GM23338 (cell line): Measurements from ENCODE around the gene SNX2. TPM values are rescaled to one million over a fixed set of nuclear protein-coding genes. Genes with fewer than 3 reads are reported as not detected.

Source experiments
- ATAC-seq: fragments of 200-7000 bp; cut with Tn5 transposase; 3 replicates; pipeline ENCODE4 v1.9.1; 2020
- DNase-seq: peaks from one replicate; pipeline ENCODE4 v3.0.0-alpha.2; 2015; ENCODE audit warnings: low spot score
- H2AFZ ChIP-seq: fragments of 200-600 bp; sonication (generic); 2 replicates; pipeline ENCODE4 v1.8.0; 2016; ENCODE audit warnings: antibody characterized with exemption, mild to moderate bottlenecking, moderate library complexity
- H3F3A ChIP-seq: fragments of 200-600 bp; sonication (generic); replicated peaks from 2 replicates; pipeline ENCODE4 v1.8.0; 2017; ENCODE audit warnings: antibody characterized with exemption, mixed run types, low read depth
- H3K27ac ChIP-seq: fragments of 200-600 bp; sonication (generic); 2 replicates; pipeline ENCODE4 v1.6.1; 2016; ENCODE audit warnings: low read depth
- H3K27me3 ChIP-seq: fragments of 200-600 bp; sonication (generic); 2 replicates; pipeline ENCODE4 v1.8.0; 2016; ENCODE audit warnings: mild to moderate bottlenecking, mixed run types, moderate library complexity; ENCODE audit not compliant: insufficient read depth
- H3K36me3 ChIP-seq: fragments of 200-600 bp; sonication (generic); 2 replicates; pipeline ENCODE4 v1.8.0; 2016; ENCODE audit warnings: mild to moderate bottlenecking; ENCODE audit not compliant: insufficient read depth
- H3K4me1 ChIP-seq: fragments of 200-600 bp; sonication (generic); 2 replicates; pipeline ENCODE4 v1.8.0; 2016; ENCODE audit warnings: mild to moderate bottlenecking, moderate library complexity; ENCODE audit not compliant: insufficient read depth
- H3K4me2 ChIP-seq: fragments of 200-600 bp; sonication (generic); 2 replicates; pipeline ENCODE4 v1.7.1; 2017; ENCODE audit warnings: mixed run types
- H3K4me3 ChIP-seq: fragments of 200-600 bp; sonication (generic); 2 replicates; pipeline ENCODE4 v1.6.1; 2016; ENCODE audit warnings: mixed run types
- H3K79me2 ChIP-seq: fragments of 200-600 bp; sonication (generic); replicated peaks from 2 replicates; pipeline ENCODE4 v1.8.0; 2017; ENCODE audit warnings: mild to moderate bottlenecking; ENCODE audit not compliant: insufficient read depth
- H3K9me2 ChIP-seq: fragments of 200-600 bp; sonication (generic); 2 replicates; pipeline ENCODE4 v1.8.0; 2017; ENCODE audit not compliant: insufficient read depth
- H4K20me1 ChIP-seq: fragments of 200-600 bp; sonication (generic); replicated peaks from 2 replicates; pipeline ENCODE4 v1.8.0; 2017; ENCODE audit warnings: mild to moderate bottlenecking; ENCODE audit not compliant: insufficient read depth
- H3K27ac Mint-ChIP-seq: 2 replicates; pipeline ENCODE4 v1.8.0; 2020; ENCODE audit warnings: inconsistent platforms, mild to moderate bottlenecking, moderate library complexity, mixed read lengths
- H3K27me3 Mint-ChIP-seq: 3 replicates; pipeline ENCODE4 v1.8.0; 2022; ENCODE audit warnings: low read depth, mild to moderate bottlenecking, moderate library complexity, mixed read lengths, inconsistent platforms; ENCODE audit not compliant: insufficient read depth, poor library complexity
- H3K36me3 Mint-ChIP-seq: 3 replicates; pipeline ENCODE4 v1.8.0; 2021; ENCODE audit warnings: low read depth, mild to moderate bottlenecking, inconsistent platforms, moderate library complexity, mixed read lengths
- H3K4me1 Mint-ChIP-seq: 3 replicates; pipeline ENCODE4 v1.8.0; 2020; ENCODE audit warnings: mild to moderate bottlenecking, inconsistent platforms, mixed read lengths
- H3K4me3 Mint-ChIP-seq: 3 replicates; pipeline ENCODE4 v1.8.0; 2021; ENCODE audit warnings: moderate library complexity, mild to moderate bottlenecking, inconsistent platforms, mixed read lengths
- H3K9me3 Mint-ChIP-seq: 3 replicates; pipeline ENCODE4 v1.8.0; 2020; ENCODE audit warnings: moderate library complexity, mild to moderate bottlenecking, inconsistent platforms, mixed read lengths
- CREB1 ChIP-seq: fragments of 250-450 bp; sonication (Bioruptor Pico); IDR thresholded peaks from 2 replicates; pipeline ENCODE4 v1.5.0; 2020; ENCODE audit warnings: low read depth, mild to moderate bottlenecking, moderate library complexity
- EZH2 ChIP-seq: fragments of 200-600 bp; sonication (generic); IDR thresholded peaks from one replicate; pipeline ENCODE4 v1.8.0; 2017; ENCODE audit warnings: antibody characterized with exemption, mild to moderate bottlenecking, low read depth; ENCODE audit not compliant: unreplicated experiment
- EZH2phosphoT487 ChIP-seq: fragments of 200-600 bp; sonication (generic); IDR thresholded peaks from one replicate; pipeline ENCODE4 v1.8.1; 2018; ENCODE audit warnings: antibody characterized with exemption; ENCODE audit not compliant: unreplicated experiment
- JUNB ChIP-seq: IDR thresholded peaks from one replicate; pipeline ENCODE4 v1.6.1; 2016; ENCODE audit warnings: antibody characterized with exemption; ENCODE audit not compliant: unreplicated experiment
- NANOG ChIP-seq: IDR thresholded peaks from 2 replicates; pipeline ENCODE4 v1.6.1; 2016; ENCODE audit warnings: antibody characterized with exemption, borderline replicate concordance
- POLR2AphosphoS5 ChIP-seq: IDR thresholded peaks from 2 replicates; pipeline ENCODE4 v1.6.1; 2016; ENCODE audit warnings: antibody characterized with exemption, low read depth
- STAT1 ChIP-seq: IDR thresholded peaks from one replicate; pipeline ENCODE4 v1.6.1; 2016; ENCODE audit warnings: antibody characterized with exemption; ENCODE audit not compliant: unreplicated experiment
- ZNF114 ChIP-seq: fragments of 250-450 bp; sonication (Bioruptor Pico); IDR thresholded peaks from 2 replicates; pipeline ENCODE4 v1.5.0; 2020; ENCODE audit warnings: mild to moderate bottlenecking, moderate library complexity
- ZNF331 ChIP-seq: fragments of 250-450 bp; sonication (Bioruptor Pico); IDR thresholded peaks from 2 replicates; pipeline ENCODE4 v1.5.0; 2020; ENCODE audit warnings: low read depth, mild to moderate bottlenecking, moderate library complexity
- polyA plus RNA-seq: library from polyadenylated mRNA; unstranded; fragments of >200 nt; fragmentation: Nextera tagmentation; extraction: Ambion mirVana; gene quantifications from 2 replicates; pipeline ENCODE4 v1.2.1, GENCODE V29; 2016
- total RNA-seq: library from RNA; depleted of rRNA; stranded (reverse); fragments of >200 nt; shearing (Covaris generic); gene quantifications from 2 replicates; pipeline ENCODE4 v1.2.3, GENCODE V29; 2014
- TF ChIP-seq, protein P1 (sequence below), 2 experiments: fragments of 200-600 bp in 1 of 2; sonication (generic) in 1 of 2; conservative IDR thresholded peaks; 2 replicates each; pipeline versions ENCODE4 v1.5.1 to v1.6.1; 2016 to 2017; ENCODE audit warnings: antibody characterized with exemption in 2 of 2, low read depth in 2 of 2, mild to moderate bottlenecking in 2 of 2, moderate library complexity in 1 of 2
- TF ChIP-seq, protein P2 (sequence below): IDR thresholded peaks from 2 replicates; pipeline ENCODE4 v1.6.1; 2016; ENCODE audit warnings: antibody characterized with exemption
- TF ChIP-seq, protein P3 (sequence below): IDR thresholded peaks from one replicate; pipeline ENCODE4 v1.6.1; 2018; ENCODE audit warnings: antibody characterized with exemption; ENCODE audit not compliant: unreplicated experiment

SNX2 gene
- total and polyA plus RNA-seq, 2 experiments from 2014 or later: 50.8 to 67.8 TPM

DNA sequence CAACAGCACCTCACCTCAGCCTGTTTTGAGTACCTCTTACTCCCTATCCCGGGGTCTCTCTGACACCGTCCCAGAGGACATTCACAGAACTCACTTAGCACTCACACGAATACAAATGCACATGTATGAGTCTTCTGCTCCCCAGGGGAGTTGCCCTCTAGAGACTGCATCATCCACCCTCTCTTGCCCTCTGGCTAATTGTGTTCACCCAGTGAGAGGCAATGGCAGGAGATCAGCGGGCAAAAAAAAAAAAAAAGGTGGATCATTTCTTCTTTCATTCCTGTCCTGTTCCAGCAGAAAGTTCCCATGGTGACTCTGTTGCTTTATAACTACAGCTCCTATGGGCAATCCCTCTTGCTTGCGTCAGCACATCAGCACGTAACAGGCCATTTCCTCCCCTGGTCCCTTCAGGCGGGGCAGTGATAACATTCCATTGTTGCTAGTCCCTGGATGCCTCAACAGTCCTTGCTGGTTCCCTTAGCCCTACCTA is 23.5 kb upstream of the SNX2 start:
- peak; percentile 79 for DNase-seq

DNA sequence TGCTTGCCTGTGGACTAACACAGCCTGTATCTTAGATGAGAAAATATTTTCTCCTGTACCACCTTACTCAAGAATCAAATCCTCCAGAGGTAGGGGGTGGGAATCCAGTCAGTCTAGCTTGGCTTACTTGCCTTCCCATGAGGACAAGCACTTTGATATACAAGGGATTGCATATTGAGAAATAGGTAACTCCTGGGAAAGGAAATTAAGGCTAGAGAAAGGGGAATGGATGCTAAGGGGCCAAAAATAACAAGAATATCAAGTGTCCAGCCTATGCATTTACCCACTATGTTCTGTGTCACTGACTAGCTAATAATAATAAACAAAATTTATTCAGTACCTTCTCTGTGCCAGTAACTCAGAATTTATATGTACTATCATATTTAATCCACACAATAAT is 21.4 kb upstream of the SNX2 start:
- Histone ChIP-seq H3K4me3 (no peak overlapping the region), H3K4me2 (no peak overlapping the region), H4K20me1 (no peaks in the 10 kb centered on the region), H3K79me2 (no peaks in the 10 kb centered on the region), H3F3A (no peaks in the 10 kb centered on the region), H3K4me1 (no peaks in the 10 kb centered on the region), H3K27ac (no peak overlapping the region), H2AFZ (no peak overlapping the region), H3K27me3 (no peaks in the 10 kb centered on the region), H3K9me2 (no peaks in the 10 kb centered on the region), H3K36me3 (no peaks in the 10 kb centered on the region)
- ATAC-seq: no peak
- Mint-ChIP-seq H3K9me3 (no peaks in the 10 kb centered on the region; the same call in 2 of the 3 replicates), H3K27ac (no peak overlapping the region), H3K36me3 (no peaks in the 10 kb centered on the region), H3K27me3 (no peaks in the 10 kb centered on the region), H3K4me3 (no peak overlapping the region), H3K4me1 (peaks cover 11% of the 10 kb centered on the region)
- DNase-seq: no peak
- no peak for TF ChIP-seq EZH2phosphoT487
- no peak for TF ChIP-seq NANOG
- TF ChIP-seq EZH2: no peak
- TF ChIP-seq ZNF331 (CRISPR knock-in tag): no peak
- TF ChIP-seq, protein P1, sequence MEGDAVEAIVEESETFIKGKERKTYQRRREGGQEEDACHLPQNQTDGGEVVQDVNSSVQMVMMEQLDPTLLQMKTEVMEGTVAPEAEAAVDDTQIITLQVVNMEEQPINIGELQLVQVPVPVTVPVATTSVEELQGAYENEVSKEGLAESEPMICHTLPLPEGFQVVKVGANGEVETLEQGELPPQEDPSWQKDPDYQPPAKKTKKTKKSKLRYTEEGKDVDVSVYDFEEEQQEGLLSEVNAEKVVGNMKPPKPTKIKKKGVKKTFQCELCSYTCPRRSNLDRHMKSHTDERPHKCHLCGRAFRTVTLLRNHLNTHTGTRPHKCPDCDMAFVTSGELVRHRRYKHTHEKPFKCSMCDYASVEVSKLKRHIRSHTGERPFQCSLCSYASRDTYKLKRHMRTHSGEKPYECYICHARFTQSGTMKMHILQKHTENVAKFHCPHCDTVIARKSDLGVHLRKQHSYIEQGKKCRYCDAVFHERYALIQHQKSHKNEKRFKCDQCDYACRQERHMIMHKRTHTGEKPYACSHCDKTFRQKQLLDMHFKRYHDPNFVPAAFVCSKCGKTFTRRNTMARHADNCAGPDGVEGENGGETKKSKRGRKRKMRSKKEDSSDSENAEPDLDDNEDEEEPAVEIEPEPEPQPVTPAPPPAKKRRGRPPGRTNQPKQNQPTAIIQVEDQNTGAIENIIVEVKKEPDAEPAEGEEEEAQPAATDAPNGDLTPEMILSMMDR (conservative IDR thresholded peaks at IDR 0.05; ENCODE audit: low read depth in 2 of 2): no peak
- no peak for TF ChIP-seq ZNF114 (CRISPR knock-in tag)
- no peak for TF ChIP-seq POLR2AphosphoS5
- TF ChIP-seq, protein P2, sequence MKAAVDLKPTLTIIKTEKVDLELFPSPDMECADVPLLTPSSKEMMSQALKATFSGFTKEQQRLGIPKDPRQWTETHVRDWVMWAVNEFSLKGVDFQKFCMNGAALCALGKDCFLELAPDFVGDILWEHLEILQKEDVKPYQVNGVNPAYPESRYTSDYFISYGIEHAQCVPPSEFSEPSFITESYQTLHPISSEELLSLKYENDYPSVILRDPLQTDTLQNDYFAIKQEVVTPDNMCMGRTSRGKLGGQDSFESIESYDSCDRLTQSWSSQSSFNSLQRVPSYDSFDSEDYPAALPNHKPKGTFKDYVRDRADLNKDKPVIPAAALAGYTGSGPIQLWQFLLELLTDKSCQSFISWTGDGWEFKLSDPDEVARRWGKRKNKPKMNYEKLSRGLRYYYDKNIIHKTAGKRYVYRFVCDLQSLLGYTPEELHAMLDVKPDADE: no peak
- no peak for TF ChIP-seq STAT1
- TF ChIP-seq, protein P3, sequence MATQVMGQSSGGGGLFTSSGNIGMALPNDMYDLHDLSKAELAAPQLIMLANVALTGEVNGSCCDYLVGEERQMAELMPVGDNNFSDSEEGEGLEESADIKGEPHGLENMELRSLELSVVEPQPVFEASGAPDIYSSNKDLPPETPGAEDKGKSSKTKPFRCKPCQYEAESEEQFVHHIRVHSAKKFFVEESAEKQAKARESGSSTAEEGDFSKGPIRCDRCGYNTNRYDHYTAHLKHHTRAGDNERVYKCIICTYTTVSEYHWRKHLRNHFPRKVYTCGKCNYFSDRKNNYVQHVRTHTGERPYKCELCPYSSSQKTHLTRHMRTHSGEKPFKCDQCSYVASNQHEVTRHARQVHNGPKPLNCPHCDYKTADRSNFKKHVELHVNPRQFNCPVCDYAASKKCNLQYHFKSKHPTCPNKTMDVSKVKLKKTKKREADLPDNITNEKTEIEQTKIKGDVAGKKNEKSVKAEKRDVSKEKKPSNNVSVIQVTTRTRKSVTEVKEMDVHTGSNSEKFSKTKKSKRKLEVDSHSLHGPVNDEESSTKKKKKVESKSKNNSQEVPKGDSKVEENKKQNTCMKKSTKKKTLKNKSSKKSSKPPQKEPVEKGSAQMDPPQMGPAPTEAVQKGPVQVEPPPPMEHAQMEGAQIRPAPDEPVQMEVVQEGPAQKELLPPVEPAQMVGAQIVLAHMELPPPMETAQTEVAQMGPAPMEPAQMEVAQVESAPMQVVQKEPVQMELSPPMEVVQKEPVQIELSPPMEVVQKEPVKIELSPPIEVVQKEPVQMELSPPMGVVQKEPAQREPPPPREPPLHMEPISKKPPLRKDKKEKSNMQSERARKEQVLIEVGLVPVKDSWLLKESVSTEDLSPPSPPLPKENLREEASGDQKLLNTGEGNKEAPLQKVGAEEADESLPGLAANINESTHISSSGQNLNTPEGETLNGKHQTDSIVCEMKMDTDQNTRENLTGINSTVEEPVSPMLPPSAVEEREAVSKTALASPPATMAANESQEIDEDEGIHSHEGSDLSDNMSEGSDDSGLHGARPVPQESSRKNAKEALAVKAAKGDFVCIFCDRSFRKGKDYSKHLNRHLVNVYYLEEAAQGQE: no peak
- TF ChIP-seq JUNB: no peak
- TF ChIP-seq CREB1 (CRISPR knock-in tag): no peak

More for the DNA sequence above, 23.5 kb upstream of the SNX2 start:
- no peaks in the 10 kb centered on the region for H3K27me3 Mint-ChIP-seq
- H3K27ac Mint-ChIP-seq: peak overlapping the region; percentile 77
- peaks cover 11% of the 10 kb centered on the region for H3K4me1 Mint-ChIP-seq
- TF ChIP-seq CREB1 (CRISPR knock-in tag): 0 out of 2 replicates have a peak, but pooled peaks have one; percentile 16
- TF ChIP-seq, protein P3: no peak
- H3K4me1 ChIP-seq: no peaks in the 10 kb centered on the region
- H3K27me3 ChIP-seq: no peaks in the 10 kb centered on the region
- H3K4me3 ChIP-seq: no peak overlapping the region
- no peaks in the 10 kb centered on the region for H4K20me1 ChIP-seq
- no peaks in the 10 kb centered on the region for H3K79me2 ChIP-seq
- H3K9me3 Mint-ChIP-seq: no peaks in the 10 kb centered on the region; the same call in 2 of the 3 replicates
- peak overlapping the region; percentile 7; the same call in 1 of the 2 replicates for H2AFZ ChIP-seq
- no peaks in the 10 kb centered on the region for H3K36me3 ChIP-seq
- H3K27ac ChIP-seq: no peak overlapping the region
- no peak overlapping the region for H3K4me2 ChIP-seq
- H3K36me3 Mint-ChIP-seq: no peaks in the 10 kb centered on the region
- H3K4me3 Mint-ChIP-seq: no peak overlapping the region
- no peaks in the 10 kb centered on the region for H3K9me2 ChIP-seq
- ATAC-seq: peak; percentile 89
- no peaks in the 10 kb centered on the region for H3F3A ChIP-seq
